Neural progenitor cell (in vitro differentiated cells): ENCODE measurements around the gene FITM1.

ENCODE experiments used
- CTCF ChIP-seq: fragments of 200-600 bp; sonication (generic); IDR thresholded peaks from 2 replicates; pipeline ENCODE4 v1.5.1; 2017; ENCODE audit warnings: antibody characterized with exemption, mild to moderate bottlenecking
- EZH2 ChIP-seq: fragments of 200-600 bp; sonication (generic); IDR thresholded peaks from 2 replicates; pipeline ENCODE4 v1.6.1; 2017; ENCODE audit warnings: antibody characterized with exemption, mild to moderate bottlenecking, moderate library complexity
- EZH2phosphoT487 ChIP-seq: fragments of 200-600 bp; sonication (generic); IDR thresholded peaks from 2 replicates; pipeline ENCODE4 v1.6.1; 2017; ENCODE audit warnings: antibody characterized with exemption

- TF ChIP-seq CTCF (no peak), EZH2 (no peak), EZH2phosphoT487 (no peak)
These were observed 1.7 kb downstream of the FITM1 start for GRCh38 chr14:24132061-24132685.
